ENCODE results near the gene PRXL2B. TPM values are rescaled to one million over a fixed set of nuclear protein-coding genes. Genes with fewer than 3 reads are reported as not detected.
"Not testable (repeated sequence)": the region's sequence is repeated elsewhere in the genome, so short reads cannot be mapped to it uniquely, and the experiment has no call there.

The PRXL2B gene
- total and polyA plus RNA-seq, 7 donors = 0.97 to 3.9 (median 2.6) TPM

DNA sequence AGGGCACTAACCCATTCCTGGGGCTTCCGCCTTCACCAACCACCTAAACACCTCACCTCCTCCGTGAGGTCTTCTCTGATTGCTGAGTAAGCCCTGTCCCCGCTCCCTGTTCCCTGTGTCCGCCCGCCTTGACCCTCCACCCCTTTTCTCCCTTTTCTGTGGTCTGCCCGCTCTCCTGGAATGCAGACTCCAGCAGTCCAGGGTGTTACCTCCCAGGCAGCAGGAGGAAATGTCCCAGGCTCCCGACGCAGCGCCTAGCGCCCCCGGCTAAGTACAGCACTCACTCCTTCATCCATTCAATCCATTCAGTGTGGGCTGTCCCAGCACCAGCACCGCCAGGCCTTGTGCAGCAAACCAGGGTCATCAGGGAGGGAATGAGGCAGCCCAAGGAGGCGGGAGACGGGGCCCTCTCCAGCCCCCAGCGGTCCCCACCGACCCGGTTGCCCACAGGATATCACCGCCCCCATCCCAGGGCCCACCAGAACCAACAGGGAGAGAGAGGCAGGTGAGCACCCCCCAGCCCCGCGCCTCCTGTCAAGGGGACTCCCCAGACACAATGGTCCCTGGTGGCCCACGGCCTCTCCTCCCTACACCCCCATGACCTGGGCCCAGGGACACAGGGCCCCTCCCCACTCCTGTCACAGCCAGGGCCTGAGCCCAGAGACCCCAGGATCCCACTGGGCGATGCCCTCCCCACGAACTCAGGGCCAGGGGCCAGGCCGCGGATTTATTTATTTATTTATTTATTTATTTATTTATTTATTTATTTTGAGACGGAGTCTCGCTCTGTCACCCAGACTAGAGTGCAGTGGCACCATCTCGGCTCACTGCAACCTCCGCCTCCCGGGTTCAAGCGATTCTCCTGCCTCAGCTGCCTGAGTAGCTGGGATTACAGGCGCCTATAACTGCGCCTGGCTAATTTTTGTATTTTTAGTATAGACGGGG is 20.2 kb upstream of the PRXL2B start:
- 70 to 82% (median 76%) methylated on average over 31 to 34 of the region's 34 CpGs for WGBS, 3 donors
- peaks cover 0 to 6% (median 5%) of the 10 kb centered on the region in 3 donors for H3K27me3 ChIP-seq (ENCODE audit: insufficient read depth in 3 of 3, low read length in 2 of 3)
- H3K36me3 ChIP-seq (ENCODE audit: insufficient read depth in 1 of 2, low read depth in 1 of 2) = no peaks in the 10 kb centered on the region
- no peak overlapping the region for H3K27ac ChIP-seq
- no peak for ATAC-seq
- H3K9me3 ChIP-seq = no peaks in the 10 kb centered on the region
- intact Hi-C loops (cut with DNase I) = no loop called here
- DNase-seq = peak in 1 of 2 donors; percentile 45
- TF ChIP-seq, protein P1, sequence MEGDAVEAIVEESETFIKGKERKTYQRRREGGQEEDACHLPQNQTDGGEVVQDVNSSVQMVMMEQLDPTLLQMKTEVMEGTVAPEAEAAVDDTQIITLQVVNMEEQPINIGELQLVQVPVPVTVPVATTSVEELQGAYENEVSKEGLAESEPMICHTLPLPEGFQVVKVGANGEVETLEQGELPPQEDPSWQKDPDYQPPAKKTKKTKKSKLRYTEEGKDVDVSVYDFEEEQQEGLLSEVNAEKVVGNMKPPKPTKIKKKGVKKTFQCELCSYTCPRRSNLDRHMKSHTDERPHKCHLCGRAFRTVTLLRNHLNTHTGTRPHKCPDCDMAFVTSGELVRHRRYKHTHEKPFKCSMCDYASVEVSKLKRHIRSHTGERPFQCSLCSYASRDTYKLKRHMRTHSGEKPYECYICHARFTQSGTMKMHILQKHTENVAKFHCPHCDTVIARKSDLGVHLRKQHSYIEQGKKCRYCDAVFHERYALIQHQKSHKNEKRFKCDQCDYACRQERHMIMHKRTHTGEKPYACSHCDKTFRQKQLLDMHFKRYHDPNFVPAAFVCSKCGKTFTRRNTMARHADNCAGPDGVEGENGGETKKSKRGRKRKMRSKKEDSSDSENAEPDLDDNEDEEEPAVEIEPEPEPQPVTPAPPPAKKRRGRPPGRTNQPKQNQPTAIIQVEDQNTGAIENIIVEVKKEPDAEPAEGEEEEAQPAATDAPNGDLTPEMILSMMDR (IDR thresholded peaks at IDR 0.05) = no peak
- H3K4me1 ChIP-seq = no peaks in the 10 kb centered on the region
- H3K4me3 ChIP-seq = no peak overlapping the region

DNA sequence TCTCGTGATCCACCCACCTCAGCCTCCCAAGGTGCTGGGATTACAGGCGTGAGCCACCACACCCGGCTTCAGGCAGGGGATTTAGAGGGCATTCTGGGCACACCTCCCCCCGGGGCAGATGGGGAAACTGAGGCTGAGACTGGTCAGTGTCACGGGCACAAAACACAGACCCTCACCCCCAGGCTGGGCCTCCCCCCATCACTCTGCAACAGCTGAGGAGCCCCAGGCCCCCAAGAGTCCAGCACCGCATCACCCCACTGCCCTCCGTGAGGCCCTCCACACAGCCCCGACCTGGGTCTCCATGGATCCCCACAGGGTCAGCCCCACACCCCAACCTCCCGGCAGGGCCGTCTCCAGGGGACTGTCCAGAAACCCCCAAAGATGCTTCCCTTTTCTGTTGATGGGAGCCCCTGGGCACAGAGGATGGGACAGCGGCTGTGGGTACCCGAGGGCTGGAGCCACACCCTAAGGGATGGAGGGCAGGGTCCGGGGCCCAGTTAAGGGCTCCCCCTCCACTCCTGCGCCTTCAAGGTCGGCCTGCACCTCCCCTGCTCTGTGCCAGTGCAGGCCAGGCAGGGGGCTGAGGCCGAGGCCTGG is 19.4 kb upstream of the PRXL2B start:
- Histone ChIP-seq H3K4me1 (no peaks in the 10 kb centered on the region), H3K27ac (no peak overlapping the region), H3K4me3 (no peak overlapping the region), H3K27me3 (ENCODE audit: insufficient read depth in 3 of 3, low read length in 2 of 3) (peaks cover 0 to 6% (median 5%) of the 10 kb centered on the region in 3 donors), H3K36me3 (ENCODE audit: insufficient read depth in 1 of 2, low read depth in 1 of 2) (no peaks in the 10 kb centered on the region), H3K9me3 (no peaks in the 10 kb centered on the region)
- TF ChIP-seq, protein P1 (IDR thresholded peaks at IDR 0.05) = no peak
- peak in 1 of 2 donors; percentile 37 for DNase-seq
- WGBS, 3 donors = 82 to 85% (median 84%) methylated on average over 15 to 16 of the region's 16 CpGs
- ATAC-seq = no peak
- intact Hi-C loops (cut with DNase I) = no loop called here

DNA sequence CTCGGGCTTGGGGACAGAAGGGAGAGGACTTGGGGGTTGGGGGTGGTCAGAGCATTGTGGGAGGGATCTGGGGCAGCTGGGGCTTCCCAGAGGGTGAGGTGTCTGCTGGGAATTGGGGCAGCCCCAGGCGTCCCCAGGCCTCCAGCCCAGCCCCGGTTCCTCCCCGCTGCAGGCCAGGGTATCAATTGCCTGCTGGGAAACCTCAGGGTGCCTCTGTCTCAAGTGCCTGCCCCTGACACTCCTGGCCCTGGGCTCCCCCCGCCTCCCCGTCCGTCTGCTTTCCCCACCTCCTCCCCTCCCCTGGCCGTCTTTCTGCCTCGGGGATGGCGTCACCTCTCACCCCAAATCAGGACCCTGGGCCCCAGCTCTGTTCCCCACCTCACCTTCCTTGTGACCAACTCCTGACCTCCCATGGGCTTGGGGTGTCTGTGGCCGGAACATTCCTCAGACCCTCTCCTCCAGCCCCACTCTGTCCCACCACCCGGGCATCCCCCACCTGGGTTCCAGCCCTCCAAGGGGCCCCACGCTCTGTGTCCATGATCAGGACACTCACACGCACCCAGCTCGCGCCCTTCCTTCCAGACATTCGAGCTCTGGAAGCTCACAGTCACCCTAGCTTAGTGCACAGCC is 18.3 kb upstream of the PRXL2B start:
- H3K4me1 ChIP-seq; ATAC-seq; H3K27ac ChIP-seq; intact Hi-C loops (cut with DNase I); H3K36me3 ChIP-seq (ENCODE audit: insufficient read depth in 1 of 2, low read depth in 1 of 2); H3K9me3 ChIP-seq; H3K4me3 ChIP-seq; H3K27me3 ChIP-seq (ENCODE audit: insufficient read depth in 3 of 3, low read length in 2 of 3): not testable (repeated sequence)
- peak in 1 of 2 donors; percentile 42 for DNase-seq
- 25 to 60% (median 51%) methylated on average over 1 to 12 of the region's 17 CpGs for WGBS, 3 donors

DNA sequence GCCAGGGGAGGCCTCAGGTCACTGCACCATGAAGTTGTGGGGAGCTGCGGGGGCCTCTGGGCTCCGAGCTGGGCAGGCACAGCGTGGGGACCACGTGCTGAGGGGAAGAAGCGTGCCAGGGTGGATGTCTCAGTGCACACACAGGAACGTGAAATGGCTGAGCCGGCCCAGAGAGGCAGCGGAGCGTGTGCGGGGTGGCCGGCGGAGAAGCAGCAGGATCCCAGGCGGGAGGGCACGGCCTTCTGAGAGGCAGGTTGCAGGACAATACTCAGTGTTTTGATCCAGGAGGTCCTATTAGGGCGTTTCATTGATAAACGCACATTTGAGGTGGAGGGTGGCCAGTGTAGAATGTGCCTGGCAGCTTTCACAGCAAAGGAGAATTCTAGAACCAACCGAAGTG is 17.5 kb upstream of the PRXL2B start:
- Histone ChIP-seq H3K36me3 (ENCODE audit: insufficient read depth in 1 of 2, low read depth in 1 of 2) (no peaks in the 10 kb centered on the region), H3K4me1 (no peaks in the 10 kb centered on the region), H3K4me3 (no peak overlapping the region), H3K27ac (no peak overlapping the region), H3K27me3 (ENCODE audit: insufficient read depth in 3 of 3, low read length in 2 of 3) (peaks cover 0 to 9% (median 8%) of the 10 kb centered on the region in 3 donors), H3K9me3 (no peaks in the 10 kb centered on the region)
- intact Hi-C loops (cut with DNase I) = no loop called here
- TF ChIP-seq, protein P1 (IDR thresholded peaks at IDR 0.05) = no peak
- no peak for DNase-seq
- no peak for ATAC-seq
- 75 to 78% (median 75%) methylated on average over 14 to 17 of the region's 17 CpGs for WGBS, 3 donors

DNA sequence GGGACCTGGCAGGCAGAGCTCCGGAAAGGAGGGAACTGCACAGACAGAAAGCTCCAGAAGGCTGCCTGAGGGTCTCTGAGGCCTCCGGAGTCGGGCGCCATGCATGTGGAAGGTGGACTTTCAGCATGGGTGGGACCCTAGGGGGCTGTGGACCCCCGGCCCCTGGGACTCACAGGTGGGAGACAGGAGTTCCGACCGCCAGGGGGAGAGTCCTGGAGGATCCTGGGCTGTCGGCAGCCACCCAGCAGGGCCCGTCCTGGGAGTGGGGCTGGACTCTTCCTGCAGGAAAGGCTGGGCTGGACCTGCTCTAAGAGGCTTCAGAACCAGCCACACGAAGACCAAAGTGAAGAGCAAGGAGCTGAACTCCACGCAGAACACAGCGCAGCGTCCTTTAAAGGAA is 16.9 kb upstream of the PRXL2B start:
- H3K4me3 ChIP-seq; intact Hi-C loops (cut with DNase I); H3K9me3 ChIP-seq; ATAC-seq; H3K4me1 ChIP-seq; H3K36me3 ChIP-seq (ENCODE audit: insufficient read depth in 1 of 2, low read depth in 1 of 2); H3K27me3 ChIP-seq (ENCODE audit: insufficient read depth in 3 of 3, low read length in 2 of 3); H3K27ac ChIP-seq: not testable (repeated sequence)
- DNase-seq = peak in 1 of 2 donors; percentile 41
- WGBS, 3 donors = 76 to 91% (median 80%) methylated on average over 13 of the region's 13 CpGs

All from psoas muscle (tissue), 8 donors.